ENCODE data around the gene NEO1.
"Not testable (repeated sequence)": the region's sequence is repeated elsewhere in the genome, so short reads cannot be mapped to it uniquely, and the experiment has no call there.

Gene NEO1

GRCh38 chr15:73168487-73168886 lies 116.2 kb downstream of the NEO1 start:
- DNase-seq (ENCODE audit: low spot score in 2 of 2) (no peak), ATAC-seq (no peak)
- Mint-ChIP-seq H3K27ac (no peak overlapping the region), H3K4me3 (no peak overlapping the region), H3K36me3 (no peaks in the 10 kb centered on the region), H3K4me1 (no peaks in the 10 kb centered on the region), H3K9me3 (peaks cover 12% of the 10 kb centered on the region)

- Mint-ChIP-seq H3K9me3 (no peaks in the 10 kb centered on the region), H3K4me1 (no peaks in the 10 kb centered on the region), H3K27ac (no peak overlapping the region), H3K4me3 (no peak overlapping the region), H3K36me3 (no peaks in the 10 kb centered on the region)
- DNase-seq (ENCODE audit: low spot score in 2 of 2) (no peak), ATAC-seq (no peak)
Measured at GRCh38 chr15:73171711-73172110, 119.4 kb downstream of the NEO1 start.

GRCh38 chr15:73172508-73172907 lies 120.2 kb downstream of the NEO1 start:
- Mint-ChIP-seq H3K27ac (no peak overlapping the region), H3K4me1 (no peaks in the 10 kb centered on the region), H3K9me3 (no peaks in the 10 kb centered on the region), H3K4me3 (no peak overlapping the region), H3K36me3 (no peaks in the 10 kb centered on the region)
- no peak for DNase-seq (ENCODE audit: low spot score in 2 of 2)
- ATAC-seq, result no peak

GRCh38 chr15:73174171-73174570 lies 121.9 kb downstream of the NEO1 start:
- no peak overlapping the region for H3K27ac Mint-ChIP-seq
- DNase-seq (ENCODE audit: low spot score in 2 of 2) (no peak), ATAC-seq (no peak)
- no peaks in the 10 kb centered on the region for H3K9me3 Mint-ChIP-seq
- no peak overlapping the region for H3K4me3 Mint-ChIP-seq
- no peaks in the 10 kb centered on the region for H3K36me3 Mint-ChIP-seq
- H3K4me1 Mint-ChIP-seq, result no peaks in the 10 kb centered on the region

GRCh38 chr15:73175382-73175781 lies 123.1 kb downstream of the NEO1 start:
- ATAC-seq, result no peak
- H3K4me1 Mint-ChIP-seq, result no peaks in the 10 kb centered on the region
- no peak for DNase-seq (ENCODE audit: low spot score in 2 of 2)
- no peaks in the 10 kb centered on the region for H3K36me3 Mint-ChIP-seq
- no peak overlapping the region for H3K4me3 Mint-ChIP-seq
- no peak overlapping the region for H3K27ac Mint-ChIP-seq
- no peaks in the 10 kb centered on the region for H3K9me3 Mint-ChIP-seq

- H3K4me3 Mint-ChIP-seq, result no peak overlapping the region
Measured at GRCh38 chr15:73176598-73176997, 124.3 kb downstream of the NEO1 start.

GRCh38 chr15:73183071-73183470 lies 130.8 kb downstream of the NEO1 start:
- Mint-ChIP-seq H3K4me3 (no peak overlapping the region), H3K36me3 (no peaks in the 10 kb centered on the region), H3K9me3 (peaks cover 14% of the 10 kb centered on the region), H3K27ac (no peak overlapping the region), H3K4me1 (no peaks in the 10 kb centered on the region)
- DNase-seq (ENCODE audit: low spot score in 2 of 2) (no peak), ATAC-seq (no peak)

More at GRCh38 chr15:73176598-73176997, 124.3 kb downstream of the NEO1 start:
- ATAC-seq, result no peak
- no peaks in the 10 kb centered on the region for H3K4me1 Mint-ChIP-seq
- no peak overlapping the region for H3K27ac Mint-ChIP-seq
- no peak for DNase-seq (ENCODE audit: low spot score in 2 of 2)
- peaks cover 4% of the 10 kb centered on the region for H3K9me3 Mint-ChIP-seq
- no peaks in the 10 kb centered on the region for H3K36me3 Mint-ChIP-seq

GRCh38 chr15:73190189-73190601 lies 137.9 kb downstream of the NEO1 start:
- Mint-ChIP-seq H3K36me3 (no peaks in the 10 kb centered on the region), H3K4me1 (no peaks in the 10 kb centered on the region), H3K9me3 (peaks cover 2% of the 10 kb centered on the region), H3K27ac (no peak overlapping the region), H3K4me3 (no peak overlapping the region)
- DNase-seq (ENCODE audit: low spot score in 2 of 2) (no peak), ATAC-seq (no peak)

- H3K36me3 Mint-ChIP-seq, result no peaks in the 10 kb centered on the region
- no peak for ATAC-seq
- H3K27ac Mint-ChIP-seq, result no peak overlapping the region
- no peak for DNase-seq (ENCODE audit: low spot score in 2 of 2)
- no peaks in the 10 kb centered on the region for H3K9me3 Mint-ChIP-seq
- no peak overlapping the region for H3K4me3 Mint-ChIP-seq
- peaks cover 6% of the 10 kb centered on the region for H3K4me1 Mint-ChIP-seq
Measured at GRCh38 chr15:73195166-73195565, 142.9 kb downstream of the NEO1 start.

- DNase-seq (ENCODE audit: low spot score in 2 of 2), result no peak
- no peak overlapping the region for H3K27ac Mint-ChIP-seq
- peaks cover 6% of the 10 kb centered on the region for H3K4me1 Mint-ChIP-seq
- H3K36me3 Mint-ChIP-seq, result no peaks in the 10 kb centered on the region
- no peak for ATAC-seq
- H3K4me3 Mint-ChIP-seq, result no peak overlapping the region
- no peaks in the 10 kb centered on the region for H3K9me3 Mint-ChIP-seq
Measured at GRCh38 chr15:73196113-73196512, 143.8 kb downstream of the NEO1 start.

- H3K27ac Mint-ChIP-seq, result no peak overlapping the region
- ATAC-seq, result no peak
- H3K4me1 Mint-ChIP-seq, result peaks cover 6% of the 10 kb centered on the region
- H3K36me3 Mint-ChIP-seq, result no peaks in the 10 kb centered on the region
- H3K9me3 Mint-ChIP-seq, result peaks cover 4% of the 10 kb centered on the region
- DNase-seq (ENCODE audit: low spot score in 2 of 2), result no peak
- no peak overlapping the region for H3K4me3 Mint-ChIP-seq
Measured at GRCh38 chr15:73200339-73200738, 148.1 kb downstream of the NEO1 start.

- no peak overlapping the region for H3K27ac Mint-ChIP-seq
- DNase-seq (ENCODE audit: low spot score in 2 of 2) (no peak), ATAC-seq (no peak)
- H3K36me3 Mint-ChIP-seq, result no peaks in the 10 kb centered on the region
- no peaks in the 10 kb centered on the region for H3K9me3 Mint-ChIP-seq
- H3K4me3 Mint-ChIP-seq, result no peak overlapping the region
- H3K4me1 Mint-ChIP-seq, result no peaks in the 10 kb centered on the region
Measured at GRCh38 chr15:73210630-73211029, 158.4 kb downstream of the NEO1 start.

- Mint-ChIP-seq H3K9me3 (no peaks in the 10 kb centered on the region), H3K27ac (no peak overlapping the region), H3K4me3 (no peak overlapping the region), H3K4me1 (no peaks in the 10 kb centered on the region), H3K36me3 (no peaks in the 10 kb centered on the region)
- ATAC-seq, result no peak
- DNase-seq (ENCODE audit: low spot score in 2 of 2), result no peak
Measured at GRCh38 chr15:73212424-73212823, 160.2 kb downstream of the NEO1 start.

GRCh38 chr15:73221450-73221849 lies 169.2 kb downstream of the NEO1 start:
- ATAC-seq; H3K9me3 Mint-ChIP-seq; DNase-seq (ENCODE audit: low spot score in 2 of 2); H3K27ac Mint-ChIP-seq; H3K36me3 Mint-ChIP-seq; H3K4me3 Mint-ChIP-seq: not testable (repeated sequence)
- peaks cover 22% of the 10 kb centered on the region for H3K4me1 Mint-ChIP-seq

- peak overlapping the region; percentile 61 for H3K27ac Mint-ChIP-seq
Measured at GRCh38 chr15:73225358-73226015, 173.2 kb downstream of the NEO1 start.

GRCh38 chr15:73226093-73226814 lies 174.0 kb downstream of the NEO1 start:
- Mint-ChIP-seq H3K27ac (peak overlapping the region; percentile 61), H3K4me3 (peak overlapping the region; percentile 49), H3K4me1 (peaks cover 23% of the 10 kb centered on the region), H3K36me3 (no peaks in the 10 kb centered on the region), H3K9me3 (no peaks in the 10 kb centered on the region)
- DNase-seq (ENCODE audit: low spot score in 2 of 2) (no peak), ATAC-seq (no peak)

More at GRCh38 chr15:73225358-73226015, 173.2 kb downstream of the NEO1 start:
- H3K36me3 Mint-ChIP-seq, result no peaks in the 10 kb centered on the region
- H3K4me3 Mint-ChIP-seq, result peak overlapping the region; percentile 49
- no peaks in the 10 kb centered on the region for H3K9me3 Mint-ChIP-seq
- H3K4me1 Mint-ChIP-seq, result peaks cover 23% of the 10 kb centered on the region
- peak; percentile 96 for ATAC-seq
- peak; percentile 42 to 67 for DNase-seq (ENCODE audit: low spot score in 2 of 2)

Data from stimulated activated effector memory CD8-positive, alpha-beta T cell treated with anti-CD3 and anti-CD28 coated beads, Interleukin-12 subunit alpha, Interleukin-12 subunit beta, amount 100 ng/mL, for 72 hours (primary cell).